Loucy (cell line): ENCODE measurements around the gene SNX5.

Experiments
- H2AFZ ChIP-seq: fragments of 200-600 bp; sonication (generic); 2 replicates; pipeline ENCODE4 v1.6.0; 2016; ENCODE audit warnings: antibody characterized with exemption, mild to moderate bottlenecking, low read length, moderate library complexity
- H3F3A ChIP-seq: fragments of 200-600 bp; 2 replicates; pipeline ENCODE4 v1.6.0; 2016; ENCODE audit warnings: antibody characterized with exemption, low read depth, mild to moderate bottlenecking
- H3K27me3 ChIP-seq: fragments of 200-600 bp; sonication (generic); 2 replicates; pipeline ENCODE4 v1.6.1; 2014; ENCODE audit warnings: low read length, mild to moderate bottlenecking; ENCODE audit not compliant: insufficient read depth, poor library complexity, severe bottlenecking
- H3K36me3 ChIP-seq: fragments of 200-600 bp; sonication (generic); 2 replicates; pipeline ENCODE4 v1.6.1; 2016; ENCODE audit warnings: low read length; ENCODE audit not compliant: insufficient read depth
- H3K4me1 ChIP-seq: fragments of 200-600 bp; sonication (generic); 2 replicates; pipeline ENCODE4 v1.5.1; 2014; ENCODE audit warnings: low read length, mild to moderate bottlenecking; ENCODE audit not compliant: insufficient read depth, poor library complexity, severe bottlenecking
- H3K4me2 ChIP-seq: fragments of 200-600 bp; sonication (generic); 2 replicates; pipeline ENCODE4 v1.6.0; 2014; ENCODE audit warnings: antibody characterized with exemption, low read length, low read depth, mild to moderate bottlenecking; ENCODE audit not compliant: poor library complexity, severe bottlenecking
- H3K4me3 ChIP-seq: fragments of 200-600 bp; sonication (generic); 2 replicates; pipeline ENCODE4 v1.5.1; 2014; ENCODE audit warnings: low read length, mild to moderate bottlenecking, mixed read lengths; ENCODE audit not compliant: poor library complexity, severe bottlenecking
- H3K79me2 ChIP-seq: fragments of 200-600 bp; sonication (generic); 2 replicates; pipeline ENCODE4 v1.6.1; 2014; ENCODE audit warnings: low read length; ENCODE audit not compliant: insufficient read depth
- H3K9ac ChIP-seq: fragments of 200-600 bp; sonication (generic); 2 replicates; pipeline ENCODE4 v1.6.0; 2014; ENCODE audit warnings: mild to moderate bottlenecking, low read depth, low read length, moderate library complexity; ENCODE audit not compliant: poor library complexity, severe bottlenecking
- H3K9me2 ChIP-seq: fragments of 200-600 bp; sonication (generic); replicated peaks from 2 replicates; pipeline ENCODE4 v1.6.1; 2016; ENCODE audit warnings: low read depth, low read length, mixed read lengths
- H3K9me3 ChIP-seq: fragments of 200-600 bp; sonication (generic); 2 replicates; pipeline ENCODE4 v1.6.1; 2014; ENCODE audit warnings: mild to moderate bottlenecking, antibody characterized with exemption, low read length, low read depth; ENCODE audit not compliant: insufficient read depth
- H4K20me1 ChIP-seq: fragments of 200-600 bp; sonication (generic); 2 replicates; pipeline ENCODE4 v1.6.0; 2014; ENCODE audit warnings: antibody characterized with exemption, low read length, mild to moderate bottlenecking; ENCODE audit not compliant: insufficient read depth, poor library complexity, severe bottlenecking
- EZH2phosphoT487 ChIP-seq: fragments of 200-600 bp; IDR thresholded peaks from 2 replicates; pipeline ENCODE4 v1.6.1; 2018; ENCODE audit warnings: antibody characterized with exemption, mild to moderate bottlenecking, moderate library complexity, borderline replicate concordance
- TF ChIP-seq, protein P1 (sequence below): fragments of 200-600 bp; sonication (generic); conservative IDR thresholded peaks from 2 replicates; pipeline ENCODE4 v1.5.1; 2014; ENCODE audit warnings: mild to moderate bottlenecking, antibody characterized with exemption, low read length

Gene SNX5

DNA sequence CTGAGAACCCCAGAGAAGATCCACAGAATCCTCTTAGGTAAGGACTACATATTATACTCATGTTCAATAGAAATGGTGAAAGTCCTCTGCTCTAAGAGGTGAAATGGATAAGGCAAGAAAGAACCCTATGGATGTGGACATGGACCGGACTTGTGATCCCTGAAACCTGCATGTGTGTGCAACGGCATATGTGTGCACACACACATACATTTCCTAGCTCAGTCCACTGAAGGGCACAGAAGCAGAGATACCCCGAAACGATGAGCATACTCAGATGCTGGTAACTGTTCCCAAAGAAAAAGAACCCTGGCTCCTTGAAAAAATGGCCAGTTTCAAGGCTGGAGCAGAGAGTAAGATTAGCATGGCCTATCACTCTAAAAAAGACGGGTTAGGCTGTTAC is 22.6 kb downstream of the SNX5 start:
- H3K4me2 ChIP-seq, result no peak overlapping the region
- peaks cover 59% of the 10 kb centered on the region for H4K20me1 ChIP-seq
- H3K9me3 ChIP-seq, result no peaks in the 10 kb centered on the region
- H3K36me3 ChIP-seq, result peaks cover 98% of the 10 kb centered on the region
- H3F3A ChIP-seq, result peaks cover 11% of the 10 kb centered on the region; the same call in 1 of the 2 replicates
- H3K4me3 ChIP-seq, result no peak overlapping the region
- no peak overlapping the region for H3K9ac ChIP-seq
- H2AFZ ChIP-seq, result no peak overlapping the region
- no peaks in the 10 kb centered on the region for H3K4me1 ChIP-seq
- H3K9me2 ChIP-seq, result no peaks in the 10 kb centered on the region
- H3K79me2 ChIP-seq, result peaks cover 38% of the 10 kb centered on the region
- H3K27me3 ChIP-seq, result no peaks in the 10 kb centered on the region
- TF ChIP-seq, protein P1, sequence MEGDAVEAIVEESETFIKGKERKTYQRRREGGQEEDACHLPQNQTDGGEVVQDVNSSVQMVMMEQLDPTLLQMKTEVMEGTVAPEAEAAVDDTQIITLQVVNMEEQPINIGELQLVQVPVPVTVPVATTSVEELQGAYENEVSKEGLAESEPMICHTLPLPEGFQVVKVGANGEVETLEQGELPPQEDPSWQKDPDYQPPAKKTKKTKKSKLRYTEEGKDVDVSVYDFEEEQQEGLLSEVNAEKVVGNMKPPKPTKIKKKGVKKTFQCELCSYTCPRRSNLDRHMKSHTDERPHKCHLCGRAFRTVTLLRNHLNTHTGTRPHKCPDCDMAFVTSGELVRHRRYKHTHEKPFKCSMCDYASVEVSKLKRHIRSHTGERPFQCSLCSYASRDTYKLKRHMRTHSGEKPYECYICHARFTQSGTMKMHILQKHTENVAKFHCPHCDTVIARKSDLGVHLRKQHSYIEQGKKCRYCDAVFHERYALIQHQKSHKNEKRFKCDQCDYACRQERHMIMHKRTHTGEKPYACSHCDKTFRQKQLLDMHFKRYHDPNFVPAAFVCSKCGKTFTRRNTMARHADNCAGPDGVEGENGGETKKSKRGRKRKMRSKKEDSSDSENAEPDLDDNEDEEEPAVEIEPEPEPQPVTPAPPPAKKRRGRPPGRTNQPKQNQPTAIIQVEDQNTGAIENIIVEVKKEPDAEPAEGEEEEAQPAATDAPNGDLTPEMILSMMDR, result no peak
- TF ChIP-seq EZH2phosphoT487, result no peak

DNA sequence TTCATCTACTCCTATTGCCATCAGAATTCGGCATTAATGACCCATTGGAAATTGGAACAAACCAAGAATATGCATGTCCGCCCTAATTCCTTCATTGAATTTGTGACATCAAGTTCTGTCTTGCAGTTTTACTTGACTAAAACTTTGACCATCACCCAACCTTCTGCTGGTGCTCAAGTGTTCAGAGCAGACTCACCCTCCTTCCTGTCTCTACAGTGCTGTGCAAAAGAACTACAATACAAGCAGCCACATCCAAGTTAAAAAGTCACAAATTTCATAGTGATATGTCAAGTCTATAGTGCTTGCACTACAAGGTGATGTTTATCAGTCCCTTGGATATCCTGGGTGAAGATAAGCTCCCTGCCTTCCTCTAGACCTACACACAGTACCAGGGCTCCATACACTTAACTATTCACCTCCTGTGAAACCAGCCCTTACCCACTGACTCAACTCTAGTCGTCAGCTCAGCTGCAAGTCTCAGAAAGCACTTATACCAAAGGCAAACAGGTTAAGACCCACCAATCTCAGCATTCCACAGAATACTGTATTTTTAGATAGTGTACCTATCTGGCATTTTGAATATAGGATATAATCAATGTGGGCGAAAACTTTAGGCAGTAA is 23.6 kb downstream of the SNX5 start:
- TF ChIP-seq, protein P1, result no peak
- TF ChIP-seq EZH2phosphoT487, result no peak
- no peak overlapping the region for H3K9ac ChIP-seq
- H3K79me2 ChIP-seq, result peaks cover 27% of the 10 kb centered on the region; the same call in 1 of the 2 replicates
- no peak overlapping the region for H2AFZ ChIP-seq
- H3K4me3 ChIP-seq, result no peak overlapping the region
- no peaks in the 10 kb centered on the region for H3K4me1 ChIP-seq
- no peaks in the 10 kb centered on the region for H3K27me3 ChIP-seq
- H3F3A ChIP-seq, result peaks cover 14% of the 10 kb centered on the region; the same call in 1 of the 2 replicates
- H3K9me2 ChIP-seq, result no peaks in the 10 kb centered on the region
- H3K4me2 ChIP-seq, result no peak overlapping the region
- H3K36me3 ChIP-seq, result peaks cover 95% of the 10 kb centered on the region
- H4K20me1 ChIP-seq, result peaks cover 49% of the 10 kb centered on the region
- no peaks in the 10 kb centered on the region for H3K9me3 ChIP-seq

DNA sequence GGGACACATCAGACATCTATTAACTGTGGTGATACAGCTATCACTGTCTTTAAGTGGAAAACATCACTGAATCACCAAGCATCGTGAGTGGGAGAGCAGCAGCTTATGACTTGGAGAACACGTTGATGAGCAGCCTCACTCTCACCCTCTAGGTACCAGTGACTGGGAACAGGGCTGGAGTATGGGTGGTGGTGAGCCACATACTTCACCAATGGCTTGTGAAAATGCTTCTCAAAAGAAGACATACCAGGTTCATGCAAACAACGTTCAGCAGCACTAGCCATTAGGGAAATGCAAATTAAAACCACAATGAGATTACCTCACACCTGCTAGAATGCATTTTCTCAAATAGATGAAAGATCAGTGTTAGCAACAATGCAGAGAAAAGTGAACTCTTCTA is 25.3 kb downstream of the SNX5 start:
- Histone ChIP-seq H3K79me2 (peaks cover 13% of the 10 kb centered on the region; the same call in 1 of the 2 replicates), H3K27me3 (no peaks in the 10 kb centered on the region), H3K36me3 (peaks cover 79% of the 10 kb centered on the region), H3K9me2 (no peaks in the 10 kb centered on the region), H4K20me1 (peaks cover 41% of the 10 kb centered on the region), H2AFZ (no peak overlapping the region), H3K4me1 (peaks cover 13% of the 10 kb centered on the region), H3K4me3 (no peak overlapping the region), H3K4me2 (no peak overlapping the region), H3F3A (peaks cover 14% of the 10 kb centered on the region; the same call in 1 of the 2 replicates), H3K9ac (no peak overlapping the region), H3K9me3 (no peaks in the 10 kb centered on the region)
- no peak for TF ChIP-seq EZH2phosphoT487
- TF ChIP-seq, protein P1, result no peak
